GM10847 (cell line): ENCODE data around the gene ITGB8.

Experiments
- POLR2A ChIP-seq: IDR thresholded peaks from 2 replicates; pipeline ENCODE4 v1.6.1; 2011; ENCODE audit not compliant: insufficient read length; ENCODE audit errors: extremely low read depth

Gene ITGB8

GRCh38 chr7:20351901-20352300 lies 21.2 kb downstream of the ITGB8 start:
- TF ChIP-seq POLR2A, result no peak

- no peak for TF ChIP-seq POLR2A
These were observed 22.0 kb downstream of the ITGB8 start for GRCh38 chr7:20352573-20353306.

GRCh38 chr7:20354610-20355528 lies 24.2 kb downstream of the ITGB8 start:
- TF ChIP-seq POLR2A, result no peak

- no peak for TF ChIP-seq POLR2A
These were observed 27.4 kb downstream of the ITGB8 start for GRCh38 chr7:20358106-20358505.

- no peak for TF ChIP-seq POLR2A
These were observed 28.1 kb downstream of the ITGB8 start for GRCh38 chr7:20358762-20359282.

GRCh38 chr7:20359341-20359963 lies 28.8 kb downstream of the ITGB8 start:
- no peak for TF ChIP-seq POLR2A

- no peak for TF ChIP-seq POLR2A
These were observed 32.0 kb downstream of the ITGB8 start for GRCh38 chr7:20362574-20363253.

GRCh38 chr7:20364571-20365196 lies 34.0 kb downstream of the ITGB8 start:
- no peak for TF ChIP-seq POLR2A

GRCh38 chr7:20365486-20365885 lies 34.8 kb downstream of the ITGB8 start:
- TF ChIP-seq POLR2A, result no peak

- no peak for TF ChIP-seq POLR2A
These were observed 43.7 kb downstream of the ITGB8 start for GRCh38 chr7:20374399-20374798.

GRCh38 chr7:20376796-20377195 lies 46.1 kb downstream of the ITGB8 start:
- no peak for TF ChIP-seq POLR2A

GRCh38 chr7:20381406-20382034 lies 50.8 kb downstream of the ITGB8 start:
- no peak for TF ChIP-seq POLR2A

GRCh38 chr7:20383351-20383750 lies 52.7 kb downstream of the ITGB8 start:
- no peak for TF ChIP-seq POLR2A

- TF ChIP-seq POLR2A, result no peak
These were observed 54.4 kb downstream of the ITGB8 start for GRCh38 chr7:20385126-20385525.
